ENCODE results near the gene TMEM145.

The TMEM145 gene

GRCh38 chr19:42277821-42278451, 35.2 kb upstream of the TMEM145 start:
- in situ Hi-C loops (cut with MboI; ENCODE audit: low sequenced_read_pairs) = no loop called here

GRCh38 chr19:42278452-42279154, 34.5 kb upstream of the TMEM145 start:
- in situ Hi-C loops (cut with MboI; ENCODE audit: low sequenced_read_pairs) = no loop called here

- in situ Hi-C loops (cut with MboI; ENCODE audit: low sequenced_read_pairs) = no loop called here
These were observed 33.8 kb upstream of the TMEM145 start for GRCh38 chr19:42279155-42279901.

- in situ Hi-C loops (cut with MboI; ENCODE audit: low sequenced_read_pairs) = no loop called here
These were observed 33.0 kb upstream of the TMEM145 start for GRCh38 chr19:42279902-42280814.

GRCh38 chr19:42280815-42281145, 32.3 kb upstream of the TMEM145 start:
- in situ Hi-C loops (cut with MboI; ENCODE audit: low sequenced_read_pairs) = no loop called here

GRCh38 chr19:42281146-42281826, 31.8 kb upstream of the TMEM145 start:
- in situ Hi-C loops (cut with MboI; ENCODE audit: low sequenced_read_pairs) = no loop called here

- in situ Hi-C loops (cut with MboI; ENCODE audit: low sequenced_read_pairs) = no loop called here
These were observed 31.0 kb upstream of the TMEM145 start for GRCh38 chr19:42281827-42282762.

- in situ Hi-C loops (cut with MboI; ENCODE audit: low sequenced_read_pairs) = no loop called here
These were observed 30.3 kb upstream of the TMEM145 start for GRCh38 chr19:42282819-42283187.

GRCh38 chr19:42283188-42284065, 29.7 kb upstream of the TMEM145 start:
- in situ Hi-C loops (cut with MboI; ENCODE audit: low sequenced_read_pairs) = no loop called here

GRCh38 chr19:42284066-42284501, 29.0 kb upstream of the TMEM145 start:
- in situ Hi-C loops (cut with MboI; ENCODE audit: low sequenced_read_pairs) = no loop called here

- in situ Hi-C loops (cut with MboI; ENCODE audit: low sequenced_read_pairs) = no loop called here
These were observed 28.3 kb upstream of the TMEM145 start for GRCh38 chr19:42284591-42285341.

GRCh38 chr19:42285541-42285941, 27.6 kb upstream of the TMEM145 start:
- in situ Hi-C loops (cut with MboI; ENCODE audit: low sequenced_read_pairs) = no loop called here

GRCh38 chr19:42285988-42286348, 27.1 kb upstream of the TMEM145 start:
- in situ Hi-C loops (cut with MboI; ENCODE audit: low sequenced_read_pairs) = no loop called here

GRCh38 chr19:42286349-42287016, 26.6 kb upstream of the TMEM145 start:
- in situ Hi-C loops (cut with MboI; ENCODE audit: low sequenced_read_pairs) = no loop called here

- in situ Hi-C loops (cut with MboI; ENCODE audit: low sequenced_read_pairs) = no loop called here
These were observed 25.9 kb upstream of the TMEM145 start for GRCh38 chr19:42287017-42287826.

- in situ Hi-C loops (cut with MboI; ENCODE audit: low sequenced_read_pairs) = no loop called here
These were observed 25.3 kb upstream of the TMEM145 start for GRCh38 chr19:42287827-42288107.

GRCh38 chr19:42288387-42288786, 24.7 kb upstream of the TMEM145 start:
- in situ Hi-C loops (cut with MboI; ENCODE audit: low sequenced_read_pairs) = no loop called here
